ENCODE results near the gene NEDD9. TPM values are rescaled to one million over a fixed set of nuclear protein-coding genes. Genes with fewer than 3 reads are reported as not detected.
A peak's percentile ranks its signal among the peaks of the same experiment; 100 is the strongest.

NEDD9 gene
- total and polyA plus RNA-seq, 2 of the 13 experiments (the other 11 are each of a cell fraction or from before 2014, with no cell fraction given): 27.1 to 389 TPM

DNA sequence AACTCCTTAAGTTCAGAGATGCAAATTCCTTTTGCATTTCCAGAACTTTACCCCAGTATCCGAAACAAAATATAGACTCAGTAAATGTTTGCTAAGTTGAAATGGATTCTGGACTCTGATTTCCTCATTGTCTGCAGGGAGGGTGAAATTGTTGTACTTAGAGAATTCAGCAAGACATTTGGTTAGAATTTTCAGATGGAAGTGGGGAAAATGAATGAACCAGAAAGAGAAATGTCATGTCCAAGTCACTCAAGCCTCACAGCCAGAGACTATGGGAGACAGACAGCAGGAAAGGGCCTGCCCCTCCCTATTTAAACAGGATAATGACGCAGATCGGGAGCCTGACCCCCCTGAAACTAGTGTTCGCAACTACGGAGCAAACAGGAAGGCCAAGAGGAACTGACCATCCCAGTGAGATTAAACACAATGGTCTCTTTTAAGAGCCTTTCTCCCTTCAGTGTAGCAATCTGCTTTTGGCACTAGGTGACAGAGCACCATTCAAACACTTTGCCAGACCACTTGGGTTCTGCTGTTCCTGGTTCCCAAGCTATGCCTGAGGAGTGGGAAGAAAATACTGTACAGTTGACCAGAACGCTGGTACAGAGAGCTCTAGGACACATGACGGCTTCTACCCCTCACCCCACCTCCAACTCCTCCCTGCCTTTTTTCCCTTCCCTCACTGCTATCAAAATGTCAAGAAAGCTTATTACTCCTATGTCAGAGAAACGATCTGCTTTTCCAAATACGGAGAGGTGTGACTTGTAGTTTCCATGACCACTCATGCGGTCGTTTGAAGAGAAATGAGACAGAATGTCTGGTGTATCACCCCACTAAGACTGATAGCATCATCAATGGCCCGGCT, 13.7 kb downstream of the NEDD9 start (continued):
- TF ChIP-seq, protein P1, sequence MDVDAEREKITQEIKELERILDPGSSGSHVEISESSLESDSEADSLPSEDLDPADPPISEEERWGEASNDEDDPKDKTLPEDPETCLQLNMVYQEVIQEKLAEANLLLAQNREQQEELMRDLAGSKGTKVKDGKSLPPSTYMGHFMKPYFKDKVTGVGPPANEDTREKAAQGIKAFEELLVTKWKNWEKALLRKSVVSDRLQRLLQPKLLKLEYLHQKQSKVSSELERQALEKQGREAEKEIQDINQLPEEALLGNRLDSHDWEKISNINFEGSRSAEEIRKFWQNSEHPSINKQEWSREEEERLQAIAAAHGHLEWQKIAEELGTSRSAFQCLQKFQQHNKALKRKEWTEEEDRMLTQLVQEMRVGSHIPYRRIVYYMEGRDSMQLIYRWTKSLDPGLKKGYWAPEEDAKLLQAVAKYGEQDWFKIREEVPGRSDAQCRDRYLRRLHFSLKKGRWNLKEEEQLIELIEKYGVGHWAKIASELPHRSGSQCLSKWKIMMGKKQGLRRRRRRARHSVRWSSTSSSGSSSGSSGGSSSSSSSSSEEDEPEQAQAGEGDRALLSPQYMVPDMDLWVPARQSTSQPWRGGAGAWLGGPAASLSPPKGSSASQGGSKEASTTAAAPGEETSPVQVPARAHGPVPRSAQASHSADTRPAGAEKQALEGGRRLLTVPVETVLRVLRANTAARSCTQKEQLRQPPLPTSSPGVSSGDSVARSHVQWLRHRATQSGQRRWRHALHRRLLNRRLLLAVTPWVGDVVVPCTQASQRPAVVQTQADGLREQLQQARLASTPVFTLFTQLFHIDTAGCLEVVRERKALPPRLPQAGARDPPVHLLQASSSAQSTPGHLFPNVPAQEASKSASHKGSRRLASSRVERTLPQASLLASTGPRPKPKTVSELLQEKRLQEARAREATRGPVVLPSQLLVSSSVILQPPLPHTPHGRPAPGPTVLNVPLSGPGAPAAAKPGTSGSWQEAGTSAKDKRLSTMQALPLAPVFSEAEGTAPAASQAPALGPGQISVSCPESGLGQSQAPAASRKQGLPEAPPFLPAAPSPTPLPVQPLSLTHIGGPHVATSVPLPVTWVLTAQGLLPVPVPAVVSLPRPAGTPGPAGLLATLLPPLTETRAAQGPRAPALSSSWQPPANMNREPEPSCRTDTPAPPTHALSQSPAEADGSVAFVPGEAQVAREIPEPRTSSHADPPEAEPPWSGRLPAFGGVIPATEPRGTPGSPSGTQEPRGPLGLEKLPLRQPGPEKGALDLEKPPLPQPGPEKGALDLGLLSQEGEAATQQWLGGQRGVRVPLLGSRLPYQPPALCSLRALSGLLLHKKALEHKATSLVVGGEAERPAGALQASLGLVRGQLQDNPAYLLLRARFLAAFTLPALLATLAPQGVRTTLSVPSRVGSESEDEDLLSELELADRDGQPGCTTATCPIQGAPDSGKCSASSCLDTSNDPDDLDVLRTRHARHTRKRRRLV (CRISPR knock-in tag; IDR thresholded peaks at IDR 0.05): no peak
- TF ChIP-seq MTF1 (CRISPR knock-in tag; IDR thresholded peaks at IDR 0.05) (no peak), NFIC (IDR thresholded peaks at IDR 0.05; ENCODE audit: low read length) (peak; percentile 61; the same call in 1 of the 2 replicates), MZF1 (CRISPR knock-in tag; IDR thresholded peaks at IDR 0.05; ENCODE audit: borderline replicate concordance) (no peak), ZNF350 (CRISPR knock-in tag; IDR thresholded peaks at IDR 0.05; ENCODE audit: borderline replicate concordance, low read depth) (peak; percentile 45; the same call in 1 of the 2 replicates), ZNF260 (CRISPR knock-in tag; IDR thresholded peaks at IDR 0.05; ENCODE audit: borderline replicate concordance, low read depth) (no peak), ZNF44 (CRISPR knock-in tag; IDR thresholded peaks at IDR 0.05) (no peak; the same call in 1 of the 2 replicates), PAWR (CRISPR knock-in tag; IDR thresholded peaks at IDR 0.05; ENCODE audit: borderline replicate concordance) (no peak), ZNF180 (CRISPR knock-in tag; IDR thresholded peaks at IDR 0.05; ENCODE audit: borderline replicate concordance, low read depth) (no peak), MEIS2 (CRISPR knock-in tag; IDR thresholded peaks at IDR 0.05) (peak; percentile 46; the same call in 1 of the 2 replicates), HIVEP1 (CRISPR knock-in tag; IDR thresholded peaks at IDR 0.05) (no peak), NFATC3 (CRISPR knock-in tag; IDR thresholded peaks at IDR 0.05) (no peak), PITX1 (CRISPR knock-in tag; IDR thresholded peaks at IDR 0.05) (peak; percentile 90)
- TF ChIP-seq, protein P2, sequence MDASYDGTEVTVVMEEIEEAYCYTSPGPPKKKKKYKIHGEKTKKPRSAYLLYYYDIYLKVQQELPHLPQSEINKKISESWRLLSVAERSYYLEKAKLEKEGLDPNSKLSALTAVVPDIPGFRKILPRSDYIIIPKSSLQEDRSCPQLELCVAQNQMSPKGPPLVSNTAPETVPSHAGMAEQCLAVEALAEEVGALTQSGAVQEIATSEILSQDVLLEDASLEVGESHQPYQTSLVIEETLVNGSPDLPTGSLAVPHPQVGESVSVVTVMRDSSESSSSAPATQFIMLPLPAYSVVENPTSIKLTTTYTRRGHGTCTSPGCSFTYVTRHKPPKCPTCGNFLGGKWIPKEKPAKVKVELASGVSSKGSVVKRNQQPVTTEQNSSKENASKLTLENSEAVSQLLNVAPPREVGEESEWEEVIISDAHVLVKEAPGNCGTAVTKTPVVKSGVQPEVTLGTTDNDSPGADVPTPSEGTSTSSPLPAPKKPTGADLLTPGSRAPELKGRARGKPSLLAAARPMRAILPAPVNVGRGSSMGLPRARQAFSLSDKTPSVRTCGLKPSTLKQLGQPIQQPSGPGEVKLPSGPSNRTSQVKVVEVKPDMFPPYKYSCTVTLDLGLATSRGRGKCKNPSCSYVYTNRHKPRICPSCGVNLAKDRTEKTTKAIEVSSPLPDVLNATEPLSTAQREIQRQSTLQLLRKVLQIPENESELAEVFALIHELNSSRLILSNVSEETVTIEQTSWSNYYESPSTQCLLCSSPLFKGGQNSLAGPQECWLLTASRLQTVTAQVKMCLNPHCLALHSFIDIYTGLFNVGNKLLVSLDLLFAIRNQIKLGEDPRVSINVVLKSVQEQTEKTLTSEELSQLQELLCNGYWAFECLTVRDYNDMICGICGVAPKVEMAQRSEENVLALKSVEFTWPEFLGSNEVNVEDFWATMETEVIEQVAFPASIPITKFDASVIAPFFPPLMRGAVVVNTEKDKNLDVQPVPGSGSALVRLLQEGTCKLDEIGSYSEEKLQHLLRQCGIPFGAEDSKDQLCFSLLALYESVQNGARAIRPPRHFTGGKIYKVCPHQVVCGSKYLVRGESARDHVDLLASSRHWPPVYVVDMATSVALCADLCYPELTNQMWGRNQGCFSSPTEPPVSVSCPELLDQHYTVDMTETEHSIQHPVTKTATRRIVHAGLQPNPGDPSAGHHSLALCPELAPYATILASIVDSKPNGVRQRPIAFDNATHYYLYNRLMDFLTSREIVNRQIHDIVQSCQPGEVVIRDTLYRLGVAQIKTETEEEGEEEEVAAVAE (CRISPR knock-in tag; IDR thresholded peaks at IDR 0.05; ENCODE audit: borderline replicate concordance): no peak; the same call in 1 of the 2 replicates
- TF ChIP-seq, protein P3, sequence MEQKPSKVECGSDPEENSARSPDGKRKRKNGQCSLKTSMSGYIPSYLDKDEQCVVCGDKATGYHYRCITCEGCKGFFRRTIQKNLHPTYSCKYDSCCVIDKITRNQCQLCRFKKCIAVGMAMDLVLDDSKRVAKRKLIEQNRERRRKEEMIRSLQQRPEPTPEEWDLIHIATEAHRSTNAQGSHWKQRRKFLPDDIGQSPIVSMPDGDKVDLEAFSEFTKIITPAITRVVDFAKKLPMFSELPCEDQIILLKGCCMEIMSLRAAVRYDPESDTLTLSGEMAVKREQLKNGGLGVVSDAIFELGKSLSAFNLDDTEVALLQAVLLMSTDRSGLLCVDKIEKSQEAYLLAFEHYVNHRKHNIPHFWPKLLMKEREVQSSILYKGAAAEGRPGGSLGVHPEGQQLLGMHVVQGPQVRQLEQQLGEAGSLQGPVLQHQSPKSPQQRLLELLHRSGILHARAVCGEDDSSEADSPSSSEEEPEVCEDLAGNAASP (CRISPR knock-in tag; IDR thresholded peaks at IDR 0.05; ENCODE audit: borderline replicate concordance): no peak
- TF ChIP-seq, protein P4, sequence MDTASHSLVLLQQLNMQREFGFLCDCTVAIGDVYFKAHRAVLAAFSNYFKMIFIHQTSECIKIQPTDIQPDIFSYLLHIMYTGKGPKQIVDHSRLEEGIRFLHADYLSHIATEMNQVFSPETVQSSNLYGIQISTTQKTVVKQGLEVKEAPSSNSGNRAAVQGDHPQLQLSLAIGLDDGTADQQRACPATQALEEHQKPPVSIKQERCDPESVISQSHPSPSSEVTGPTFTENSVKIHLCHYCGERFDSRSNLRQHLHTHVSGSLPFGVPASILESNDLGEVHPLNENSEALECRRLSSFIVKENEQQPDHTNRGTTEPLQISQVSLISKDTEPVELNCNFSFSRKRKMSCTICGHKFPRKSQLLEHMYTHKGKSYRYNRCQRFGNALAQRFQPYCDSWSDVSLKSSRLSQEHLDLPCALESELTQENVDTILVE (CRISPR knock-in tag; IDR thresholded peaks at IDR 0.05): no peak

Data from HepG2 (cell line).